ENCODE results near the gene LRP8. TPM values are rescaled to one million over a fixed set of nuclear protein-coding genes. Genes with fewer than 3 reads are reported as not detected.

Gene LRP8
- total RNA-seq, 6 experiments from 2014 or later = 0.21 to 1.2 (median 0.56) TPM

DNA sequence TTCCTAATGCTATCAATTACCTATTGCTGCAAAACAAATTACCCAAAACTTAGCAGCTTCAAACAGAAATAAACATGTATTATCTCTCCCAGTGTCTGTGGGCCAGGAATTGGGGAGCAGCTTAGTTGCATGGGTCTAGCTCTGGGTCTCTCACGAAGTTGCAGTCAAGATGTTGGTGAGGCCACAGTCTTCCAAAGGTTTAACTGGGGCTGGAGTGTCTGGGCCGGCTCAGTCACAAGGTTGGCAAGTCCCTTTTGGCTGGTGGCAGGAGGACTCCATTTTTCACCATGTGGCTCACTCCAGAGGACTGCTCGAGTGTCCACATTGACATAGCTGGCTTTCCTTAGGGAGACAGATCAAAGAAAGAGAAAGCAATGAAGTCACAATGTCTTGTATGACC lies 5.0 kb upstream of the LRP8 start:
- H3K27me3 ChIP-seq = no peaks in the 10 kb centered on the region
- no peaks in the 10 kb centered on the region for H3K36me3 ChIP-seq
- DNase-seq (peak in 1 of 3 donors; percentile 31), ATAC-seq (no peak)
- 66% methylated on average over 3 of the region's 3 CpGs for WGBS (ENCODE audit: insufficient coverage, low coverage, low lambda C conversion rate, missing lambda C conversion rate)
- H3K4me3 ChIP-seq = no peak overlapping the region
- H3K9me3 ChIP-seq = no peaks in the 10 kb centered on the region
- H3K4me1 ChIP-seq = no peaks in the 10 kb centered on the region
- intact Hi-C loops (cut with DNase I) = no loop called here
- H3K27ac ChIP-seq = no peak overlapping the region
- no peak for TF ChIP-seq POLR2A (IDR thresholded peaks at IDR 0.05)
- TF ChIP-seq, protein P1, sequence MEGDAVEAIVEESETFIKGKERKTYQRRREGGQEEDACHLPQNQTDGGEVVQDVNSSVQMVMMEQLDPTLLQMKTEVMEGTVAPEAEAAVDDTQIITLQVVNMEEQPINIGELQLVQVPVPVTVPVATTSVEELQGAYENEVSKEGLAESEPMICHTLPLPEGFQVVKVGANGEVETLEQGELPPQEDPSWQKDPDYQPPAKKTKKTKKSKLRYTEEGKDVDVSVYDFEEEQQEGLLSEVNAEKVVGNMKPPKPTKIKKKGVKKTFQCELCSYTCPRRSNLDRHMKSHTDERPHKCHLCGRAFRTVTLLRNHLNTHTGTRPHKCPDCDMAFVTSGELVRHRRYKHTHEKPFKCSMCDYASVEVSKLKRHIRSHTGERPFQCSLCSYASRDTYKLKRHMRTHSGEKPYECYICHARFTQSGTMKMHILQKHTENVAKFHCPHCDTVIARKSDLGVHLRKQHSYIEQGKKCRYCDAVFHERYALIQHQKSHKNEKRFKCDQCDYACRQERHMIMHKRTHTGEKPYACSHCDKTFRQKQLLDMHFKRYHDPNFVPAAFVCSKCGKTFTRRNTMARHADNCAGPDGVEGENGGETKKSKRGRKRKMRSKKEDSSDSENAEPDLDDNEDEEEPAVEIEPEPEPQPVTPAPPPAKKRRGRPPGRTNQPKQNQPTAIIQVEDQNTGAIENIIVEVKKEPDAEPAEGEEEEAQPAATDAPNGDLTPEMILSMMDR (IDR thresholded peaks at IDR 0.05) = no peak

DNA sequence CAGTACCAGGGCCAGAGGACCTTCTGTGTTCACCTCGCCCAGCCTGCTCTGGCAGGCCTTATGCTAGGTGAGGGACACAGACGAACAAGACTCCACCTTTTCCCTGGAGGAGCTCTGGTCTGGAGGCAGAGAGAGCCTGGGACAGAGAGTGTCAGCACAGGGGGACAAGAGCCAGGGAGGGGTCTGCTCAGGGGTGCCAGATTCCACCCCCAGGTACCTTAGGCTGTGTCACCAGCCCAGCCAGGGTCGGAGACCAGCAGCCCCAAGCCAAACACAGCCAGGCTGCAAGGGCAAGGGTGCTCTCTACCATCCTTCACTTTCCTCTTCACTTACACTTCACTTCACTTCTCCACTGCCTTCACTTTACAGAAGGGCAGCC lies 4.3 kb upstream of the LRP8 start:
- Histone ChIP-seq H3K4me1 (peaks cover 0 to 5% (median 2%) of the 10 kb centered on the region in 4 donors), H3K9me3 (no peaks in the 10 kb centered on the region), H3K27ac (no peak overlapping the region), H3K4me3 (no peak overlapping the region), H3K27me3 (no peaks in the 10 kb centered on the region), H3K36me3 (no peaks in the 10 kb centered on the region)
- ATAC-seq (no peak), DNase-seq (peak in 2 of 3 donors; percentile 5 to 13)
- intact Hi-C loops (cut with DNase I) = no loop called here
- WGBS (ENCODE audit: insufficient coverage, low coverage, low lambda C conversion rate, missing lambda C conversion rate) = no CpG with 5 or more reads among the region's 3 CpGs
- TF ChIP-seq POLR2A (IDR thresholded peaks at IDR 0.05) = no peak
- TF ChIP-seq, protein P1 (IDR thresholded peaks at IDR 0.05) = no peak

DNA sequence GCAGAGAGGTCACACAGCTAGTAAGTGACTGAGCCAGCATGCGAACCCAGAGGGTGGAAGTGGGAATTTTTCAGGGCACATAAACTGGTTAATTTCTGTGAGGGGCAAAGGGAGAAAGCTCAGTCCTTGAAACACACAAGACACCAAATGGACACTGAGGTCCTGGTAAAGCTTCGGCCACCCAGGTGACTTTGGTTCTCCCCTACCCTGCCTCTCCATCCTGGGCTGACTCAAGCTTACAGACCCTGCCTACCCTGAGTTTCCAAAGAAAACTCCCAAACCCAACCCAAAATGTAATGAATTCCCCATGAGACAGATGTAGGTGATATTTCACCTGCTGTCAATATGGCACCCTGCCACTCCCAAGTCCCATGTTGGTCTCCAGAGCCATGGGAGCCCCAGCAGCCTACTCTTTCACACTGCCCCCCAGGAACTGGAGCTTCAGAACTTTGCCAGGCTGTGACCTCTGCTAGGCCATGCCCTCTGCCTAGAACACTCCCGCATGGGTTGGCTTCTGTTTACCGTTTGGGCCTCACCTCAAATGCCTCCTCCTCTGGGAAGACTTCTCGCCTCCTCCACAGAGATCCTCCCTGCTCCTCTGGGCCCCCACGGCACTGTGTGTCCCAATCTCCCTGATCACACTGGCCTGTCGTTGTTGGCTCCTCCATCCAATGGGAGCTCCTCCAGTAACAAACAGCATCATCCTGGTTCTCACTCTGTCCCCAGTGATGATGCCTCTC lies 3.7 kb upstream of the LRP8 start:
- Histone ChIP-seq H3K4me1 (peaks cover 0 to 10% (median 5%) of the 10 kb centered on the region in 4 donors), H3K27me3 (no peaks in the 10 kb centered on the region), H3K4me3 (no peak overlapping the region), H3K27ac (no peak overlapping the region), H3K9me3 (no peaks in the 10 kb centered on the region), H3K36me3 (no peaks in the 10 kb centered on the region)
- ATAC-seq (no peak), DNase-seq (peak; percentile 8 to 37 (median 33))
- 75% methylated on average over 4 of the region's 7 CpGs for WGBS (ENCODE audit: insufficient coverage, low coverage, low lambda C conversion rate, missing lambda C conversion rate)
- TF ChIP-seq, protein P1 (IDR thresholded peaks at IDR 0.05) = no peak
- TF ChIP-seq POLR2A (IDR thresholded peaks at IDR 0.05) = no peak
- intact Hi-C loops (cut with DNase I) = no loop called here

DNA sequence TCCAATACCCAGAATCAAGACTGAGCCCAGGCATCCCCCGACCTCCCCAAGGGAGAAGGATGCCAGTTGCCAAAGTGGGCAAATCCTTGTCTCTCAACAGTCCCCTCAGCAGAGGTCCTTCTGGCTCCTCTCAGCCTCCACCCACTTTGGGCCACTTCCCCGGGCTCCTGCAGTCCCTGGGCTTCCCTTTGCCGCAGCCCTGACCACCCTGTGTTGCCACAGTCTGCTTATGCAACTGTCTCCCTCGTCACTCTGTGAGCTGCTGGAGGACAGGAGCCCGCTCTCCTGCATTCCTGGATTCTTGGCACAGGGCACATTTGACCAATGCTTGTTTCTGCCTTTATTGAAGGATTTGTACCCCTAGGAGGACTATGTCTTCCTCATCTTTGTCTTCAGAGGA lies 2.9 kb upstream of the LRP8 start:
- DNase-seq = peak; percentile 13 to 40 (median 38)

More for the DNA sequence above, 2.9 kb upstream of the LRP8 start:
- ATAC-seq = no peak
- 83% methylated on average over 1 of the region's 5 CpGs for WGBS (ENCODE audit: insufficient coverage, low coverage, low lambda C conversion rate, missing lambda C conversion rate)
- H3K36me3 ChIP-seq = no peaks in the 10 kb centered on the region
- intact Hi-C loops (cut with DNase I) = no loop called here
- H3K4me1 ChIP-seq = peaks cover 0 to 18% (median 6%) of the 10 kb centered on the region in 4 donors
- TF ChIP-seq, protein P1 (IDR thresholded peaks at IDR 0.05) = no peak
- TF ChIP-seq POLR2A (IDR thresholded peaks at IDR 0.05) = no peak
- no peak overlapping the region for H3K4me3 ChIP-seq
- H3K9me3 ChIP-seq = no peaks in the 10 kb centered on the region
- peaks cover 0 to 4% of the 10 kb centered on the region in 2 donors for H3K27me3 ChIP-seq
- no peak overlapping the region for H3K27ac ChIP-seq
